Measurements from ENCODE around the gene NAIF1.

Gene NAIF1

DNA sequence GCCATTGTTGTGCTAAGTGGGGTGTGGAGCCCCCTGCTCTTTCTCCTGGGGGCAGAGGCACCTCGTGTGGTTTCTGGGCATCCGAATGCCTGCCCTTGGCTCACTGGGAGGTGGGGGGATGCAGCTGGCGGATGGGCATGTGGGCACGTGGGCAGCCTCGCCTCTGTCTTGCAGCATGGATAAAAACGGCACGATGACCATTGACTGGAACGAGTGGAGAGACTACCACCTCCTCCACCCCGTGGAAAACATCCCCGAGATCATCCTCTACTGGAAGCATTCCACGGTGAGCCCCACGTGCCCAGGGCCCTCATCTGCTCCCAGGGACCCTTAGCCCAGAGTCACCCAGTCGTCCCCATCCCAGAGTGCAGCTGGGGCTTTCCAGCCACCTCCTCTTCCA lies 35.1 kb upstream of the NAIF1 start:
- no peak for DNase-seq

DNA sequence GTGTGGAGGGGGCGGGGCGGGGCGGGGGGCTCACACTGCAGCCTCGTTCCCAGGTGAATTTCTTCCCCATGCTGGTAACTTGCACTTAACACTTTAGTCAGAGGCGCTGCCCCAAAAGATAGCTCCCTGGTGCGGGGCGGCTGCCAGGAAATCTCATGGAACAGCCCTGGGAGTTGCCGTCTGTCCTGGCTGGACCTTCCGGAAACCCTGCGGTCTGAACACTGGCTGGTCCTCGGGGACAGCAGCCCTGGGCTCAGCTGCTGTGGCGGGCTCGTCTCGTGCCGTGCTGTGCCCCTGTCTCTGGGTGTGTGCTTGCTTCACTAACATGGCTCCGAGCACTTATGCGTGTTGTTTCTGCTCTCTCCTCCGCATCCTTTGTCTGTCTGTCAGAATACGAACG lies 34.6 kb upstream of the NAIF1 start:
- DNase-seq = no peak

DNA sequence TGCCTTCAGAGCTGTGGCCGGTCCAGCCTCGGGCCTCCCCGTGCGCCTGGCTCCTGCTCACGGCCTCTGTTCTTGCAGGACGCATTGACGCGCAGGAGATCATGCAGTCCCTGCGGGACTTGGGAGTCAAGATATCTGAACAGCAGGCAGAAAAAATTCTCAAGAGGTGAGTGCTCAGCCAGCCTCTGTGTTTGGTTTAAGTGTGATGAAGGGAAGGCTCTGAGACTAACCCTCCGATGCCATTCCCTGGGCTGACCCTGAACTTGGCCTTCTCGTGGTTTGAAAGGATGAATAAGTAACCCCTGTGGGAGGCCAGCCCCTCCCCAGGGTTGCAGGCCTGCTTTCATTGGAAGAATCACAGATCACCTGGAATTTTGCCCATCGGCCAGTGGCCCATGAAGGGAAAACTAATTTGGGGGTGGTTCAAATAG lies 34.1 kb upstream of the NAIF1 start:
- DNase-seq = no peak

DNA sequence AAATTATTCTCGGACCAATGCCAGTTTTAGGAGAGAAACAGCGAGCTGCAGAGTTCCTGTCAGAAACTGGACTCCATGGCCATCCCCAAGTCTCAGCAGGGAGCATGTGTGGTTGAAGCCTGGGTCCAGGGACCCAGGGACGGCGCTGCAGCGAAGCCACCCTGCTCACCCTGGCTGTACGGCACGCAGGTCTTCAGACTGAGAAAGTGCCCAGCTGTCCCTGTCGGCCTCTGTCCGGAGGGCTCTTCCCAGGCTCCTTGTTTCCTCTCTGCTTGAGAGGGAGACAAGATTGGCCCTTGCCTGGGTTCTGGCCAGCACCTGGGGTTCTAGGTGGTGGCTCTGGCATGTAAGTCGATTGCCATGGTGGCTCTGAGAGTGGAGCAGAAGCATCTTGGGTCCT lies 33.5 kb upstream of the NAIF1 start:
- DNase-seq = no peak

DNA sequence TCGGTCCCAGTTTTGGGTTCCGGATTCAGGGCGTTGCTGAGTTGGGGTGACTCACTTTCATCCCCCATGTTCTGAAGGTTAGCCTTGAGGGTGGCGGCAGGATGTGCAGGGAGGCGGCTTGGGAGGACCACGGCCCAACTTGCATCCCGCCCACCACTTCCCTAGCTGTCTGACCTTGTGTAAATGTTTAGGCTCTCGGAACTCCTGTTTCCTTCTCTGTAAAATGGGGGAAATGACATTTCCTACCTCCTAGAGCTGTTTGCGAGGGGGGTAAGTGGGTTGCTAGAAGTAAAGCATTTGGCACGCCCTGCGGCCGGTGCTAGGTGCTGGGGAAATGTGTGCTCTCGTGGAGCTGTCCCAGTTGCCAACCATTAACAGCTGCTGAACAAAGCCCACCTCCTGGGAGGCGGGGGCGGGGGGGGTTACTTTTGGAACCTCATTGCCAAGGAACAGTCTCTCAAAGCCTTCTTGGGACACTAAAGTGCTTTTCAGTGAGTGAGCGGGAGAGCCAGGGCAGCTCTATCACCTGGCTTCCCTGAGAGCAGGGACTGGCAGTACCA lies 32.9 kb upstream of the NAIF1 start:
- no peak for DNase-seq

- no peak for DNase-seq
Measured at GRCh38 chr9:128099231-128099931, 32.3 kb upstream of the NAIF1 start.

GRCh38 chr9:128098297-128099230 lies 31.4 kb upstream of the NAIF1 start:
- peak; percentile 89 for DNase-seq

DNA sequence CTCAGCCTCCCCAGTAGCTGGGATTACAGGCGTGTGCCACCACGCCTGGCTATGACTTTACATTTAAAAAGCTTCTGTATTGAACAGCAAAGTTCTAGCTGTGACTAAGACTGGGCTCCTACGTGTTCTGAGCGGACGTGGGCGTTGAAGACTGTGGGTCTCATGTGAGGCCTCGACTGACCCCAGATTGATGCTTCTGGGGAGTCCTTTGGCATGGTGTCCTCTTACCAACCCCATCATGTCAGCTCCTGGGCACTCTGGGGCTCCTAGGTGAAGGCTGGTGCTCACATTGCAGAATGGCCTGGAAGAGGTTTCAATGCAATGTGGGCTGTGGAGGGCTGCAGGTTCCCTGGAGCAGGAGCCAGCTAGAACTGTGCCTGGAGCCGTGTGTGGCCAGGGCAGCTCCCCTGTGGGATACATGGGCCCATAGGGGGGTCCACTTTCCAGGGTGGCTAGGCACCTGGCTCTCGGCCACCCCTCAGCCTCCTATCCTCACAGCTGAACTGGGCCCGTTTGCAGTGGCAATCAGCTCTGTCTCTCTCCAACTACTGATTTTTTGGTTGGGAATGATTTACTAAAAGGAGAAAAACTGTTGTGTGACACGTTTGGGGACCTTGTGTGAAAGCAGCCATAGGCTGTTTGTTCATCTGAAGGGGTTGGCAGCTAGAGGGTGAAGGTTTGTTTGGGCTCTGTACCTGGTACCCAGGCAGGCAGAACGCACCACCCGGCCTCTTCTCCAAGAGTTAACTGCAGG lies 30.6 kb upstream of the NAIF1 start:
- DNase-seq = no peak

- DNase-seq = no peak
Measured at GRCh38 chr9:128096616-128097536, 29.8 kb upstream of the NAIF1 start.

- no peak for DNase-seq
Measured at GRCh38 chr9:128094950-128095544, 27.9 kb upstream of the NAIF1 start.

DNA sequence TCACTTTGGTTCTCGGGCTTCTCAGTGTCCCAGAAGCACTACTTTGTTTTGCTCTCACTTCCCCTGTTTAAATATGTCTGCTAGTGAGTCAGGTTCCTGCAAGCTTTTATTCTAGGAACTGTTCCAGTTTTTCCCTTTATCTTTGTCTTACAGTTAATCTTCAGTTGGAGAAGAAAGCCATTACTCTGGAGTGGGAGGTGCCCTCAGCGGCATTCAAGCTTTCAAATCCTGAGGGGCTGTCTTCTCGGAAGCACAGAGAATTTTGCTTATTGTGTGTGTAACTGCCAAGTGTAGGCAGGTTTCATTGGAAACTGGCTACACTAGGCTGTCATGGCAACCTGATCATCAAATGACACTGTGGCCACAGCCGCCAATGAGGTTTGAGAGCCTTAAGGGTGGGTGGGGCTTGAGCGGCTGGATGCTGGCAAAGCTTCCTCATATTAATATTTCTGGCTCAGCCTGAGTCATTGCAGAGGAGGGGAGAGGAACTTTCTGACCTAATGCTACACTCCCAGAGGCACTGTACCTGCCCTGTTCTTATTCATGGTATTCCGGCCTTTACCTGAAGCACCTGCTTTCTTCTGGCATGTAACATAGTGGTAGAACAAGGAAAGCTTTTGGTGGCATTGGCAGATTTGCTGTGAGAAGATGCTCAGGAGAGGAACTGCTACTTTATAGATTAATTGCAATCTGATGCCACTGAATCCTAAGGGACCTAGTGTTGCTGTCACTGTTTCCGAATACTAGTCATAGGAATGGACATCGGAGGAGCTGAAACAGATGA lies 27.2 kb upstream of the NAIF1 start:
- peak; percentile 96 for DNase-seq

- no peak for DNase-seq
Measured at GRCh38 chr9:128093011-128093410, 25.9 kb upstream of the NAIF1 start.

DNA sequence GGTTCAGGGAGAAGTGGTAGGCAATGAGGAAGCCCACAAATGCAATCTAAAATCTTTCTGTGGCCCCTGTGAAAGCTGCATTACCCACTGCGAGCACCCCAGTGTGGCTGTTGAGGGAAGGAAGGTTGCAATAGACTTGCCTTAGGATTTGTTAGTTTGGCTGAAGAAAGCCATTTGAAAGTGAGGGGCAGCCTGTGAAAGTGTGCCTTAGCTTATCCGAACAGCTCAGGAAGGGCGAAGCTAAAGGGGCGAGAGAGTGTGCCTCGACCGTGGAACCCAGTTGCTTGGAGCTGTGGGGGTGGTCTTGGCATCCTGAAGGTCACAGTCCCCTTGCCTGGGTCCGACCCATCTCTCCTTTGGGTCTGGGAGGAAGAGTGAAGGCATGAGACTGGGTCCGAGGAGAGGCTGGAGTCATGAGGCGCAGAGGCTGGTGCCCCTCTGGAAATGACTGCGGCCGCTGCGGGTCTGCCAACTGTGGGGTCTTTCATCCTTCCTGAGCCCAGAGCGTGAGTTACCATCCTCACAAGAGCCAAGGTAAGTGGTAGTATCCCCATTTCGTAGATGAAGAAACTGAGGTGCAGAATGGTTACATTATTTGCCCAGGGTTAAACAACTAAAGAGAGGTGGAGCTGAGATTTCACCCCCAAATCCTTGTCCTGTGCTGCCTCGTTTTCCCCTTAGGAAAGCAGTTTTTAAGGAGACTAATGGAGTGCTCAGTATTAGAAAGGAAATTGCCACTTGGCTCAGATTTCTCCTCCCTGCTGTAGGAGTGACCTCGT lies 25.3 kb upstream of the NAIF1 start:
- no peak for DNase-seq

DNA sequence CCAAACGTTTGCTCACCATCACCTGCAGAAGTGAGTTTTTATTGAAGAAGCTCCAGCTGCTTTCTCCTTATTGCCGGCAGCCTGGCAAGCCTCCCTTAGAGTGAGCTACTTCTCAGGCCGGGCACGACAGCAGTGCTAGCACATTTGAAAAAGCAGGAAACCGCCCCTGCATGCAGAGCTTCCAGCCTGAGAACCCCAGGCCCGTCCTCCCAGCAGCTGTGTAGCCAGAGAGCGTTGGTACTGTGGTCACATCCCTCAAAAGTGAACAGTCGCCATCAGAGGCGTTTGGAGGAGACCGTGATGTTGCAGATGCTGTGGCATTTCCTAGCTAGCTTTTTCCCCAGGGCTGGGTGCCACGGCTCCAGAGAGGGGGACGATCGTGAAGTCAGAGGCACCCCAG lies 24.5 kb upstream of the NAIF1 start:
- DNase-seq = no peak

- DNase-seq = no peak
Measured at GRCh38 chr9:128091144-128091543, 24.0 kb upstream of the NAIF1 start.

DNA sequence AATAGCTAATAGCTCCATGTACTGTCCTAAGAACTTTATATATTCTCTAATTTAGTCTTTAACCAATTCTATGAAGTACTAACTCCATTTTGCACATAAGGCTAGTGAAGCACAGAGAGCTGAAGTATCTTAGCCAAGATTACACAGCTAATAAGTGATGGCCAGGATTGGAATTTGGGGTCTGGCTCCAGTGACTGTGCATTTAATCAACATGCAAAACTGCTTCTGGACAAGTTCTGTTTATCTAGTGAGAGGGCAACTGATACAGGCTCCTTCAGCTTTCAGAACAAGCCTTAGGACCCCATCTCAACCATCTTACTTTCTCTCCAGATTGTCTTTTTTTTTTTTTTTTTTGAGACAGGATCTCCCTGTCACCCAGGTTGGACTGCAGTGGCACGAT lies 22.2 kb upstream of the NAIF1 start:
- DNase-seq = no peak

- DNase-seq = no peak
Measured at GRCh38 chr9:128088253-128088945, 21.3 kb upstream of the NAIF1 start.

DNA sequence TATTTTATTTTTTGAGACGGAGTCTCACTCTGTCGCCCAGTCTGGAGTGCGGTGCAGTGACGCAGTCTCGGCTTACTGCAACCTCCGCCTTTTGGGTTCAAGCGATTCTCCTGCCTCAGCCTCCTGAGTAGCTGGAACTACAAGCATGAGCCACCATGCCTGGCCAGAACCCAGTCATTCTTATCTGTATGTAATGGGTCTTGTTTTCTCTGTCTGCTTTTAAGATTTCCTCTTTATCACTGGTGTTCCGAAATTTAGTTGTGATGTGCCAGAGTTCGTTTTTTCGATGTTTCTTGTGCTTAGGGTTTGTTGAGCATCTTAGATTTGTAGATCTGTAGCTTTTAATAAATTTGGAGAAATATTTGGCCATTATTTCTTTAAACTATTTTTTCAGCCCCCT lies 20.1 kb upstream of the NAIF1 start:
- DNase-seq = no peak

DNA sequence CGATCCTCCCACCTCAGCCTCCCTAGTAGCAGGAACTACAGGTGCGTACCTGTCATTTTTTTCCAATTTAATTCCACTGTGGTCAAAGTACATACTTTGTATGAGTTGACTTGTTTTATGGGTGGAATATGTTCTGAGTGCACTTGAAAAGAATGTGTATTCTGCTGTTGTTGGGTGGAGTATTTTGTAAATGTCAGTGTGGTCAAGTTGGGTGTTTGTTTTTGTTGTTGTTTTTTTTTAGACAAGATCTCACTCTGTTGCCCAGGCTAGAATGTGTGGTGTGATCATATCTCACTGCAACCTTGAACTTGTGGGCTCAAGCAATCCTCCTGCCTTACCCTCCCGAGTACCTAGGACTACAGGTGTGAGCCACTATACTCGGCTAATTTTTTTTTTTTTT lies 18.8 kb upstream of the NAIF1 start:
- DNase-seq = no peak
